Neural cell (in vitro differentiated cells): Measurements from ENCODE around the gene WDR19.

ENCODE experiments used
- POLR2AphosphoS5 ChIP-seq: IDR thresholded peaks from 2 replicates; pipeline ENCODE4 v1.6.1; 2012
- REST ChIP-seq: IDR thresholded peaks from 2 replicates; pipeline ENCODE4 v1.6.1; 2012; ENCODE audit warnings: borderline replicate concordance
- SMC3 ChIP-seq: fragments of 450-650 bp; conservative IDR thresholded peaks from 2 replicates; pipeline ENCODE4 v1.6.1; 2014; ENCODE audit warnings: antibody characterized with exemption, mild to moderate bottlenecking, moderate library complexity; ENCODE audit not compliant: poor library complexity
- TF ChIP-seq, protein P1 (sequence below): fragments of 450-650 bp; IDR thresholded peaks from 2 replicates; pipeline ENCODE4 v1.5.1; 2014; ENCODE audit warnings: antibody characterized with exemption, mild to moderate bottlenecking, moderate library complexity; ENCODE audit not compliant: poor library complexity, severe bottlenecking

GRCh38 chr4:39285111-39285795, 102.9 kb downstream of the WDR19 start:
- TF ChIP-seq, protein P1, sequence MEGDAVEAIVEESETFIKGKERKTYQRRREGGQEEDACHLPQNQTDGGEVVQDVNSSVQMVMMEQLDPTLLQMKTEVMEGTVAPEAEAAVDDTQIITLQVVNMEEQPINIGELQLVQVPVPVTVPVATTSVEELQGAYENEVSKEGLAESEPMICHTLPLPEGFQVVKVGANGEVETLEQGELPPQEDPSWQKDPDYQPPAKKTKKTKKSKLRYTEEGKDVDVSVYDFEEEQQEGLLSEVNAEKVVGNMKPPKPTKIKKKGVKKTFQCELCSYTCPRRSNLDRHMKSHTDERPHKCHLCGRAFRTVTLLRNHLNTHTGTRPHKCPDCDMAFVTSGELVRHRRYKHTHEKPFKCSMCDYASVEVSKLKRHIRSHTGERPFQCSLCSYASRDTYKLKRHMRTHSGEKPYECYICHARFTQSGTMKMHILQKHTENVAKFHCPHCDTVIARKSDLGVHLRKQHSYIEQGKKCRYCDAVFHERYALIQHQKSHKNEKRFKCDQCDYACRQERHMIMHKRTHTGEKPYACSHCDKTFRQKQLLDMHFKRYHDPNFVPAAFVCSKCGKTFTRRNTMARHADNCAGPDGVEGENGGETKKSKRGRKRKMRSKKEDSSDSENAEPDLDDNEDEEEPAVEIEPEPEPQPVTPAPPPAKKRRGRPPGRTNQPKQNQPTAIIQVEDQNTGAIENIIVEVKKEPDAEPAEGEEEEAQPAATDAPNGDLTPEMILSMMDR: no peak
- TF ChIP-seq POLR2AphosphoS5: no peak
- no peak for TF ChIP-seq REST
- no peak for TF ChIP-seq SMC3
